Measurements from ENCODE around the gene ABLIM3. TPM values are rescaled to one million over a fixed set of nuclear protein-coding genes. Genes with fewer than 3 reads are reported as not detected.

Gene ABLIM3
- total RNA-seq, 1 experiment from 2014 or later: 14.3 TPM

DNA sequence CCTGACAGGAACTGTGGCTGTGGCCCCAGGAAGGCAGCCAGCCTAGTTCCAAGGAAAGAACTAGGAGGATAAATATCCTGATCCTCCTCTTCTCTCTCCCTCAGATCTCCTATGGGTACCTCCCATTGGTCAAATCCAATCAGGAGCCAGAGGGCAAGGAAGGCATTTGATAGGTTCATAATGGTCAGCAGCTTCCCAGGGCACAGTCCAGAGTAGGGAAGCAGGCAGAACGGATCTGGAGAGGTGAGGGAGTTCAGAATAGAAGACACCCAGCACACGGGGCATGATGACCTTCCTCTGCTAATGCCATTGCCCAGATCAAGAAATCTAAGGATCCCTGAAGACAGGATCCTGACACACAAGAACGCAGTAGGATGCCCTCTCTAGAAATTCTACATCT lies 8.6 kb downstream of the ABLIM3 start:
- Histone ChIP-seq H3K27ac (ENCODE audit: low read depth, low read length) (no peak overlapping the region), H3K27me3 (ENCODE audit: insufficient read depth, low read length) (no peaks in the 10 kb centered on the region), H4K20me1 (ENCODE audit: insufficient read depth) (no peaks in the 10 kb centered on the region), H2AFZ (ENCODE audit: low read depth, low read length, poor library complexity, severe bottlenecking) (no peak overlapping the region), H3K4me3 (replicated peaks in 1 of 2; ENCODE audit: low read depth in 1 of 2, low read length in 2 of 2) (no peak overlapping the region), H3K9me3 (ENCODE audit: control insufficient read depth in 1 of 2, insufficient read depth in 1 of 2, low read depth in 1 of 2, low read length in 2 of 2) (no peaks in the 10 kb centered on the region), H3K9ac (ENCODE audit: low read length) (no peak overlapping the region), H3K9me2 (ENCODE audit: insufficient read depth) (no peaks in the 10 kb centered on the region), H3K4me2 (ENCODE audit: low read length) (no peak overlapping the region), H3K4me1 (ENCODE audit: control insufficient read depth in 1 of 2, insufficient read depth in 2 of 2, low read length in 2 of 2) (peaks cover 2 to 20% of the 10 kb centered on the region in 2 experiments; a peak in 2 of 4 replicates), H3K79me2 (ENCODE audit: insufficient read depth, low read length) (no peaks in the 10 kb centered on the region), H3K36me3 (ENCODE audit: control insufficient read depth in 1 of 2, insufficient read depth in 2 of 2, low read length in 2 of 2) (no peaks in the 10 kb centered on the region)
- ChIA-PET CTCF (interaction anchor here (0.9 kb wide), 1 partner anchor 9 kb away, joined by 3 read pairs; the partner anchor contains the start of gene ABLIM3), POLR2A (no interaction called here), RAD21 (ENCODE audit: low non-redundant PET in 1 of 2, low total read pairs in 2 of 2, uncharacterized antibody in 2 of 2, unreplicated experiment in 2 of 2) (no interaction called here)
- DNase-seq (ENCODE audit: low read depth, low spot score) (no peak), ATAC-seq (no peak; the same call in 1 of the 2 replicates)
- TF ChIP-seq, protein P1, sequence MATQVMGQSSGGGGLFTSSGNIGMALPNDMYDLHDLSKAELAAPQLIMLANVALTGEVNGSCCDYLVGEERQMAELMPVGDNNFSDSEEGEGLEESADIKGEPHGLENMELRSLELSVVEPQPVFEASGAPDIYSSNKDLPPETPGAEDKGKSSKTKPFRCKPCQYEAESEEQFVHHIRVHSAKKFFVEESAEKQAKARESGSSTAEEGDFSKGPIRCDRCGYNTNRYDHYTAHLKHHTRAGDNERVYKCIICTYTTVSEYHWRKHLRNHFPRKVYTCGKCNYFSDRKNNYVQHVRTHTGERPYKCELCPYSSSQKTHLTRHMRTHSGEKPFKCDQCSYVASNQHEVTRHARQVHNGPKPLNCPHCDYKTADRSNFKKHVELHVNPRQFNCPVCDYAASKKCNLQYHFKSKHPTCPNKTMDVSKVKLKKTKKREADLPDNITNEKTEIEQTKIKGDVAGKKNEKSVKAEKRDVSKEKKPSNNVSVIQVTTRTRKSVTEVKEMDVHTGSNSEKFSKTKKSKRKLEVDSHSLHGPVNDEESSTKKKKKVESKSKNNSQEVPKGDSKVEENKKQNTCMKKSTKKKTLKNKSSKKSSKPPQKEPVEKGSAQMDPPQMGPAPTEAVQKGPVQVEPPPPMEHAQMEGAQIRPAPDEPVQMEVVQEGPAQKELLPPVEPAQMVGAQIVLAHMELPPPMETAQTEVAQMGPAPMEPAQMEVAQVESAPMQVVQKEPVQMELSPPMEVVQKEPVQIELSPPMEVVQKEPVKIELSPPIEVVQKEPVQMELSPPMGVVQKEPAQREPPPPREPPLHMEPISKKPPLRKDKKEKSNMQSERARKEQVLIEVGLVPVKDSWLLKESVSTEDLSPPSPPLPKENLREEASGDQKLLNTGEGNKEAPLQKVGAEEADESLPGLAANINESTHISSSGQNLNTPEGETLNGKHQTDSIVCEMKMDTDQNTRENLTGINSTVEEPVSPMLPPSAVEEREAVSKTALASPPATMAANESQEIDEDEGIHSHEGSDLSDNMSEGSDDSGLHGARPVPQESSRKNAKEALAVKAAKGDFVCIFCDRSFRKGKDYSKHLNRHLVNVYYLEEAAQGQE (IDR thresholded peaks at IDR 0.05; ENCODE audit: low read depth): no peak
- TF ChIP-seq ZFX (IDR thresholded peaks at IDR 0.05) (no peak), CEBPB (IDR thresholded peaks at IDR 0.05; ENCODE audit: low read depth) (no peak)
- TF ChIP-seq, protein P2, sequence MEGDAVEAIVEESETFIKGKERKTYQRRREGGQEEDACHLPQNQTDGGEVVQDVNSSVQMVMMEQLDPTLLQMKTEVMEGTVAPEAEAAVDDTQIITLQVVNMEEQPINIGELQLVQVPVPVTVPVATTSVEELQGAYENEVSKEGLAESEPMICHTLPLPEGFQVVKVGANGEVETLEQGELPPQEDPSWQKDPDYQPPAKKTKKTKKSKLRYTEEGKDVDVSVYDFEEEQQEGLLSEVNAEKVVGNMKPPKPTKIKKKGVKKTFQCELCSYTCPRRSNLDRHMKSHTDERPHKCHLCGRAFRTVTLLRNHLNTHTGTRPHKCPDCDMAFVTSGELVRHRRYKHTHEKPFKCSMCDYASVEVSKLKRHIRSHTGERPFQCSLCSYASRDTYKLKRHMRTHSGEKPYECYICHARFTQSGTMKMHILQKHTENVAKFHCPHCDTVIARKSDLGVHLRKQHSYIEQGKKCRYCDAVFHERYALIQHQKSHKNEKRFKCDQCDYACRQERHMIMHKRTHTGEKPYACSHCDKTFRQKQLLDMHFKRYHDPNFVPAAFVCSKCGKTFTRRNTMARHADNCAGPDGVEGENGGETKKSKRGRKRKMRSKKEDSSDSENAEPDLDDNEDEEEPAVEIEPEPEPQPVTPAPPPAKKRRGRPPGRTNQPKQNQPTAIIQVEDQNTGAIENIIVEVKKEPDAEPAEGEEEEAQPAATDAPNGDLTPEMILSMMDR (IDR thresholded peaks at IDR 0.05 in 2 of 3, conservative IDR thresholded peaks at IDR 0.05 in 1 of 3; ENCODE audit: borderline replicate concordance in 1 of 3, insufficient read depth in 1 of 3, low read depth in 2 of 3, low read length in 2 of 3): no peak
- intact Hi-C loops (cut with micrococcal nuclease): no loop called here
- BruUV-seq (replicated peaks): no TSS peak

Data from HCT116 (cell line).